GM06990 (cell line): ENCODE results near the gene EXD2.

Source experiments
- DNase-seq: peaks from one replicate; pipeline ENCODE4 v3.0.0-alpha.2; 2011; ENCODE audit not compliant: insufficient read length; ENCODE audit errors: extremely low read depth
- H3K27me3 ChIP-seq: replicated peaks from 2 replicates; pipeline ENCODE4 v1.6.0; 2011; ENCODE audit warnings: low read length; ENCODE audit not compliant: control insufficient read depth, insufficient read depth
- H3K36me3 ChIP-seq: 2 replicates; pipeline ENCODE4 v1.5.1; 2011; ENCODE audit warnings: low read length; ENCODE audit not compliant: control insufficient read depth, insufficient read depth
- H3K4me3 ChIP-seq: replicated peaks from 2 replicates; pipeline ENCODE4 v1.5.1; 2011; ENCODE audit warnings: low read depth, mild to moderate bottlenecking, control low read depth, low read length
- CTCF ChIP-seq: IDR thresholded peaks from 2 replicates; pipeline ENCODE4 v1.5.1; 2011; ENCODE audit warnings: low read length, control low read depth, mild to moderate bottlenecking, inconsistent platforms; ENCODE audit not compliant: insufficient read depth, poor library complexity, severe bottlenecking

The EXD2 gene

GRCh38 chr14:69263364-69263763 is 72.1 kb downstream of the EXD2 start:
- DNase-seq, result no peak
- no peak for TF ChIP-seq CTCF
- Histone ChIP-seq H3K4me3 (no peak overlapping the region), H3K36me3 (no peaks in the 10 kb centered on the region), H3K27me3 (peaks cover 6% of the 10 kb centered on the region)

- no peak for DNase-seq
- TF ChIP-seq CTCF, result no peak
- Histone ChIP-seq H3K27me3 (peaks cover 5% of the 10 kb centered on the region), H3K4me3 (no peak overlapping the region), H3K36me3 (no peaks in the 10 kb centered on the region)
Observed at GRCh38 chr14:69263771-69264170, 72.5 kb downstream of the EXD2 start.

- peaks cover 3% of the 10 kb centered on the region for H3K27me3 ChIP-seq
- no peak for TF ChIP-seq CTCF
- no peak overlapping the region for H3K4me3 ChIP-seq
- H3K36me3 ChIP-seq, result no peaks in the 10 kb centered on the region
- DNase-seq, result no peak
Observed at GRCh38 chr14:69266572-69267345, 75.5 kb downstream of the EXD2 start.

- DNase-seq, result no peak
- no peaks in the 10 kb centered on the region for H3K36me3 ChIP-seq
- peaks cover 3% of the 10 kb centered on the region for H3K27me3 ChIP-seq
- H3K4me3 ChIP-seq, result no peak overlapping the region
- TF ChIP-seq CTCF, result no peak
Observed at GRCh38 chr14:69267492-69267891, 76.2 kb downstream of the EXD2 start.

GRCh38 chr14:69268223-69268622 is 76.9 kb downstream of the EXD2 start:
- Histone ChIP-seq H3K36me3 (no peaks in the 10 kb centered on the region), H3K4me3 (no peak overlapping the region), H3K27me3 (peaks cover 3% of the 10 kb centered on the region)
- DNase-seq, result no peak
- no peak for TF ChIP-seq CTCF

- DNase-seq, result no peak
- TF ChIP-seq CTCF, result no peak
- Histone ChIP-seq H3K36me3 (no peaks in the 10 kb centered on the region), H3K27me3 (peaks cover 3% of the 10 kb centered on the region), H3K4me3 (no peak overlapping the region)
Observed at GRCh38 chr14:69268763-69269162, 77.5 kb downstream of the EXD2 start.
